HepG2 (cell line): ENCODE results near the gene MED1. TPM values are rescaled to one million over a fixed set of nuclear protein-coding genes. Genes with fewer than 3 reads are reported as not detected.

Experiments used
- CCDC6 ChIP-seq: sonication (generic); formaldehyde crosslinking; IDR thresholded peaks from 2 replicates; pipeline ENCODE4 v1.8.1; 2022; ENCODE audit warnings: mild to moderate bottlenecking, missing genetic modification reagents, moderate library complexity
- CHD4 ChIP-seq: fragments of 200-600 bp; sonication (generic); IDR thresholded peaks from 2 replicates; pipeline ENCODE4 v1.7.0; 2017; ENCODE audit warnings: mild to moderate bottlenecking, low read length, borderline replicate concordance
- GABPB1 ChIP-seq: IDR thresholded peaks from 2 replicates; pipeline ENCODE4 v1.6.1; 2016; ENCODE audit warnings: mild to moderate bottlenecking, missing genetic modification reagents, moderate library complexity, missing compliant biosample characterization
- GATAD1 ChIP-seq: IDR thresholded peaks from 2 replicates; pipeline ENCODE4 v1.6.1; 2016; ENCODE audit warnings: missing genetic modification reagents, missing compliant biosample characterization
- MED13 ChIP-seq: sonication (generic); formaldehyde crosslinking; IDR thresholded peaks from 2 replicates; pipeline ENCODE4 v1.5.0; 2020; ENCODE audit warnings: missing genetic modification reagents
- NAIF1 ChIP-seq: sonication (generic); formaldehyde crosslinking; IDR thresholded peaks from 2 replicates; pipeline ENCODE4 v1.5.0; 2020; ENCODE audit warnings: mild to moderate bottlenecking, missing genetic modification reagents, borderline replicate concordance
- NCOA2 ChIP-seq: sonication (generic); formaldehyde crosslinking; IDR thresholded peaks from 2 replicates; pipeline ENCODE4 v1.8.0; 2022; ENCODE audit warnings: inconsistent platforms
- NRL ChIP-seq: sonication (generic); formaldehyde crosslinking; IDR thresholded peaks from 2 replicates; pipeline ENCODE4 v1.5.0; 2020; ENCODE audit warnings: missing genetic modification reagents, mild to moderate bottlenecking, moderate library complexity, borderline replicate concordance
- POGZ ChIP-seq: sonication (generic); formaldehyde crosslinking; IDR thresholded peaks from 2 replicates; pipeline ENCODE4 v1.4.0; 2020; ENCODE audit warnings: mild to moderate bottlenecking, missing genetic modification reagents
- SRY ChIP-seq: sonication (generic); formaldehyde crosslinking; IDR thresholded peaks from 2 replicates; pipeline ENCODE4 v1.8.0; 2022; ENCODE audit warnings: mild to moderate bottlenecking, missing genetic modification reagents
- TCF12 ChIP-seq, 2 experiments: fragments of 450-650 bp in 1 of 2; sonication (generic) in 1 of 2; formaldehyde crosslinking in 1 of 2; IDR thresholded peaks; 2 replicates each; pipeline versions ENCODE4 v1.6.1 to v1.8.0; 2017 to 2022; ENCODE audit warnings: antibody characterized with exemption in 1 of 2, mild to moderate bottlenecking in 1 of 2, missing genetic modification reagents in 1 of 2, moderate library complexity in 1 of 2
- ZBTB3 ChIP-seq: sonication (generic); formaldehyde crosslinking; IDR thresholded peaks from 2 replicates; pipeline ENCODE4 v1.4.0; 2020; ENCODE audit warnings: low read depth, mild to moderate bottlenecking, moderate library complexity, missing genetic modification reagents, borderline replicate concordance
- ZKSCAN1 ChIP-seq: fragments of 150-350 bp; IDR thresholded peaks from 2 replicates; pipeline ENCODE4 v1.6.1; 2014; ENCODE audit warnings: low read length
- ZNF383 ChIP-seq: sonication (generic); formaldehyde crosslinking; IDR thresholded peaks from 2 replicates; pipeline ENCODE4 v1.4.0; 2020; ENCODE audit warnings: missing genetic modification reagents, mild to moderate bottlenecking, borderline replicate concordance
- ZNF513 ChIP-seq: sonication (generic); formaldehyde crosslinking; conservative IDR thresholded peaks from 2 replicates; pipeline ENCODE4 v1.5.0; 2020; ENCODE audit warnings: missing genetic modification reagents
- ZNF547 ChIP-seq: sonication (generic); formaldehyde crosslinking; IDR thresholded peaks from 2 replicates; pipeline ENCODE4 v1.5.1; 2020; ENCODE audit warnings: mild to moderate bottlenecking, missing genetic modification reagents
- ZXDC ChIP-seq: sonication (generic); formaldehyde crosslinking; IDR thresholded peaks from 2 replicates; pipeline ENCODE4 v1.5.0; 2020; ENCODE audit warnings: mild to moderate bottlenecking, missing genetic modification reagents
- polyA plus RNA-seq, 8 experiments: library from polyadenylated mRNA; depleted of rRNA in 3 of 8; stranded (reverse) in 7 of 8; unstranded in 1 of 8; fragments of >200 nt; fragmentation: Illumina TruSeq in 4 of 8; extraction: Trizol in 4 of 8; gene quantifications; 2 replicates each; pipeline versions ENCODE4 v1.2.1 to v1.2.3, GENCODE V29; 2011 to 2016; ENCODE audit warnings: low read depth in 4 of 8, missing spikeins in 1 of 8, mixed read lengths in 1 of 8; ENCODE audit not compliant: insufficient read depth in 1 of 8
- total RNA-seq, 5 experiments: library from RNA; depleted of rRNA; stranded (reverse); fragments of >200 nt; fragmentation: Illumina TruSeq; extraction: Trizol; gene quantifications; 2 replicates each; pipeline ENCODE4 v1.2.3, GENCODE V29; 2016; ENCODE audit warnings: low read depth in 1 of 5
- TF ChIP-seq, protein P1 (sequence below): sonication (generic); formaldehyde crosslinking; IDR thresholded peaks from 2 replicates; pipeline ENCODE4 v1.5.0; 2020; ENCODE audit warnings: missing genetic modification reagents
- TF ChIP-seq, protein P2 (sequence below): sonication (generic); formaldehyde crosslinking; IDR thresholded peaks from 2 replicates; pipeline ENCODE4 v1.4.0; 2020; ENCODE audit warnings: missing genetic modification reagents

MED1 gene
- total and polyA plus RNA-seq, 2 of the 13 experiments (the other 11 are each of a cell fraction or from before 2014, with no cell fraction given), result 37.5 to 40.1 TPM

GRCh38 chr17:39402244-39402889, 48.7 kb downstream of the MED1 start (continued):
- TF ChIP-seq GABPB1 (CRISPR knock-in tag), result peak; percentile 34; the same call in 1 of the 2 replicates
- TF ChIP-seq, protein P1, sequence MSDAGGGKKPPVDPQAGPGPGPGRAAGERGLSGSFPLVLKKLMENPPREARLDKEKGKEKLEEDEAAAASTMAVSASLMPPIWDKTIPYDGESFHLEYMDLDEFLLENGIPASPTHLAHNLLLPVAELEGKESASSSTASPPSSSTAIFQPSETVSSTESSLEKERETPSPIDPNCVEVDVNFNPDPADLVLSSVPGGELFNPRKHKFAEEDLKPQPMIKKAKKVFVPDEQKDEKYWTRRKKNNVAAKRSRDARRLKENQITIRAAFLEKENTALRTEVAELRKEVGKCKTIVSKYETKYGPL (CRISPR knock-in tag), result no peak
- no peak for TF ChIP-seq ZNF513 (CRISPR knock-in tag)
- TF ChIP-seq ZKSCAN1, result no peak
- TF ChIP-seq, protein P2, sequence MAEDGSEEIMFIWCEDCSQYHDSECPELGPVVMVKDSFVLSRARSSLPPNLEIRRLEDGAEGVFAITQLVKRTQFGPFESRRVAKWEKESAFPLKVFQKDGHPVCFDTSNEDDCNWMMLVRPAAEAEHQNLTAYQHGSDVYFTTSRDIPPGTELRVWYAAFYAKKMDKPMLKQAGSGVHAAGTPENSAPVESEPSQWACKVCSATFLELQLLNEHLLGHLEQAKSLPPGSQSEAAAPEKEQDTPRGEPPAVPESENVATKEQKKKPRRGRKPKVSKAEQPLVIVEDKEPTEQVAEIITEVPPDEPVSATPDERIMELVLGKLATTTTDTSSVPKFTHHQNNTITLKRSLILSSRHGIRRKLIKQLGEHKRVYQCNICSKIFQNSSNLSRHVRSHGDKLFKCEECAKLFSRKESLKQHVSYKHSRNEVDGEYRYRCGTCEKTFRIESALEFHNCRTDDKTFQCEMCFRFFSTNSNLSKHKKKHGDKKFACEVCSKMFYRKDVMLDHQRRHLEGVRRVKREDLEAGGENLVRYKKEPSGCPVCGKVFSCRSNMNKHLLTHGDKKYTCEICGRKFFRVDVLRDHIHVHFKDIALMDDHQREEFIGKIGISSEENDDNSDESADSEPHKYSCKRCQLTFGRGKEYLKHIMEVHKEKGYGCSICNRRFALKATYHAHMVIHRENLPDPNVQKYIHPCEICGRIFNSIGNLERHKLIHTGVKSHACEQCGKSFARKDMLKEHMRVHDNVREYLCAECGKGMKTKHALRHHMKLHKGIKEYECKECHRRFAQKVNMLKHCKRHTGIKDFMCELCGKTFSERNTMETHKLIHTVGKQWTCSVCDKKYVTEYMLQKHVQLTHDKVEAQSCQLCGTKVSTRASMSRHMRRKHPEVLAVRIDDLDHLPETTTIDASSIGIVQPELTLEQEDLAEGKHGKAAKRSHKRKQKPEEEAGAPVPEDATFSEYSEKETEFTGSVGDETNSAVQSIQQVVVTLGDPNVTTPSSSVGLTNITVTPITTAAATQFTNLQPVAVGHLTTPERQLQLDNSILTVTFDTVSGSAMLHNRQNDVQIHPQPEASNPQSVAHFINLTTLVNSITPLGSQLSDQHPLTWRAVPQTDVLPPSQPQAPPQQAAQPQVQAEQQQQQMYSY (CRISPR knock-in tag), result no peak
- TF ChIP-seq POGZ (CRISPR knock-in tag), result no peak
- TF ChIP-seq NAIF1 (CRISPR knock-in tag), result no peak
- TF ChIP-seq ZNF383, result no peak
- TF ChIP-seq ZBTB3, result no peak
- peak; percentile 33; the same call in 1 of the 2 replicates for TF ChIP-seq NCOA2 (CRISPR knock-in tag)
- TF ChIP-seq MED13 (CRISPR knock-in tag), result no peak
- no peak for TF ChIP-seq CHD4
- no peak for TF ChIP-seq ZXDC
- TF ChIP-seq GATAD1 (CRISPR knock-in tag), result peak; percentile 91
- no peak for TF ChIP-seq ZNF547 (CRISPR knock-in tag)
- TF ChIP-seq CCDC6, result no peak; the same call in 1 of the 2 replicates
- no peak for TF ChIP-seq TCF12 (IDR thresholded peaks at IDR 0.05)
- TF ChIP-seq TCF12 (CRISPR knock-in tag; IDR thresholded peaks at IDR 0.05), result no peak
- no peak for TF ChIP-seq SRY (CRISPR knock-in tag)
- no peak for TF ChIP-seq NRL (CRISPR knock-in tag)
